Esophagus muscularis mucosa (tissue), 4 donors: ENCODE data around the gene ATP13A3.

Source experiments
- CTCF ChIP-seq, 3 experiments: fragments of 200-600 bp in 2 of 3; fragments of 450-650 bp in 1 of 3; sonication (generic) in 2 of 3; IDR thresholded peaks; one replicate each; pipeline ENCODE4 v1.5.1; 2017 to 2019; ENCODE audit warnings: antibody characterized with exemption in 3 of 3, mild to moderate bottlenecking in 2 of 3, moderate library complexity in 1 of 3
- EP300 ChIP-seq: sonication (generic); formaldehyde crosslinking; IDR thresholded peaks from one replicate; pipeline ENCODE4 v1.6.1; 2017; ENCODE audit warnings: antibody characterized with exemption
- POLR2A ChIP-seq: fragments of 450-650 bp; IDR thresholded peaks from one replicate; pipeline ENCODE4 v1.6.1; 2017; ENCODE audit warnings: antibody characterized with exemption, moderate library complexity, mild to moderate bottlenecking, low read depth
- POLR2AphosphoS5 ChIP-seq, 2 donors: sonication (generic); formaldehyde crosslinking; IDR thresholded peaks; one replicate each; pipeline ENCODE4 v1.6.1; 2017; ENCODE audit warnings: antibody characterized with exemption in 2 of 2

- TF ChIP-seq CTCF (IDR thresholded peaks at IDR 0.05) (no peak), POLR2A (no peak), POLR2AphosphoS5 (IDR thresholded peaks at IDR 0.05) (no peak), EP300 (no peak)
Observed at GRCh38 chr3:194374935-194375334, 111.9 kb downstream of the ATP13A3 start.
